Measurements from ENCODE around the gene RAPGEF4.

The RAPGEF4 gene

DNA sequence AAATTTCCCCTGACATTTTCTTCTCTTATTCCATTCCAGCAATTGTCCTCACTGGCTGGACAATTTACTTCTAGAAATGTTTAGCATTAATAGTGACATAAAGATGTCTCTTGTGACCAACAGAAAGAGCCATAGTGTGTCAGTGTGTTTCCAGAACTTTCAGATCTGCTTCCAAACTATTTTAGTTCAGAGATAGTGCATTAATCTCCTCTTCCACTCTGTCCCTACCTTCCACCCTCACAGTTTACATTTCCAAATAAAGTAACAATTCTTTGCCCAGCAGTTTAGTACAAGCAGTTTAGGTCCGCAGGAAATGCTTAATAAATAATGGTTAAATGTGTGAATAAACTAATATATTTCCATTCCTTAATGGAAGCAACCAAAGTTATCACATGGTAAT, 24.5 kb upstream of the RAPGEF4 start:
- no peak for DNase-seq (ENCODE audit: extremely low read depth, low read depth)
- H3K4me3 ChIP-seq (replicated peaks; ENCODE audit: low read depth, low read length) = no peak overlapping the region
- TF ChIP-seq, protein P1, sequence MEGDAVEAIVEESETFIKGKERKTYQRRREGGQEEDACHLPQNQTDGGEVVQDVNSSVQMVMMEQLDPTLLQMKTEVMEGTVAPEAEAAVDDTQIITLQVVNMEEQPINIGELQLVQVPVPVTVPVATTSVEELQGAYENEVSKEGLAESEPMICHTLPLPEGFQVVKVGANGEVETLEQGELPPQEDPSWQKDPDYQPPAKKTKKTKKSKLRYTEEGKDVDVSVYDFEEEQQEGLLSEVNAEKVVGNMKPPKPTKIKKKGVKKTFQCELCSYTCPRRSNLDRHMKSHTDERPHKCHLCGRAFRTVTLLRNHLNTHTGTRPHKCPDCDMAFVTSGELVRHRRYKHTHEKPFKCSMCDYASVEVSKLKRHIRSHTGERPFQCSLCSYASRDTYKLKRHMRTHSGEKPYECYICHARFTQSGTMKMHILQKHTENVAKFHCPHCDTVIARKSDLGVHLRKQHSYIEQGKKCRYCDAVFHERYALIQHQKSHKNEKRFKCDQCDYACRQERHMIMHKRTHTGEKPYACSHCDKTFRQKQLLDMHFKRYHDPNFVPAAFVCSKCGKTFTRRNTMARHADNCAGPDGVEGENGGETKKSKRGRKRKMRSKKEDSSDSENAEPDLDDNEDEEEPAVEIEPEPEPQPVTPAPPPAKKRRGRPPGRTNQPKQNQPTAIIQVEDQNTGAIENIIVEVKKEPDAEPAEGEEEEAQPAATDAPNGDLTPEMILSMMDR (IDR thresholded peaks at IDR 0.05; ENCODE audit: low read depth, low read length, missing control alignments) = no peak

DNA sequence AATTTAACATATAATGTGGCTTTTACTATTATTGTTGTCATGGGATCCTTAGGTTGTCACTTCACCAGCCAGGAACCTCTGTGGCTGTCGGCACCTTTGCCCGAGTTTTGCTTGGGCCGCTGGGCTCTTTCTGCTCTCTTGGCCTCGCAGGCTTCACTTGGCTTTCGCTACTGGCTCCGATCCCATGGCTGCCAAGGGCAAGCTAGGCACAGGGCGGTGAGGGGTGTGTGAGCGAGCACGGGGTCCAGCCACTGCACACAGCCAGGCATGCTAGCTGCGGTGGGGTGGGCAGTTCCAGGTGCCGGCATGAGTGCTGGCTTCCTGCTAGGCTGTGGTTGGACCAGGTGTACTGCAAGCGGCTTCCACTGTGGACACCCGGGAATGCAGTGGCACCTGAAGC, 23.4 kb upstream of the RAPGEF4 start:
- TF ChIP-seq, protein P1 (IDR thresholded peaks at IDR 0.05; ENCODE audit: low read depth, low read length, missing control alignments) = no peak
- no peak overlapping the region for H3K4me3 ChIP-seq (replicated peaks; ENCODE audit: low read depth, low read length)
- no peak for DNase-seq (ENCODE audit: extremely low read depth, low read depth)

DNA sequence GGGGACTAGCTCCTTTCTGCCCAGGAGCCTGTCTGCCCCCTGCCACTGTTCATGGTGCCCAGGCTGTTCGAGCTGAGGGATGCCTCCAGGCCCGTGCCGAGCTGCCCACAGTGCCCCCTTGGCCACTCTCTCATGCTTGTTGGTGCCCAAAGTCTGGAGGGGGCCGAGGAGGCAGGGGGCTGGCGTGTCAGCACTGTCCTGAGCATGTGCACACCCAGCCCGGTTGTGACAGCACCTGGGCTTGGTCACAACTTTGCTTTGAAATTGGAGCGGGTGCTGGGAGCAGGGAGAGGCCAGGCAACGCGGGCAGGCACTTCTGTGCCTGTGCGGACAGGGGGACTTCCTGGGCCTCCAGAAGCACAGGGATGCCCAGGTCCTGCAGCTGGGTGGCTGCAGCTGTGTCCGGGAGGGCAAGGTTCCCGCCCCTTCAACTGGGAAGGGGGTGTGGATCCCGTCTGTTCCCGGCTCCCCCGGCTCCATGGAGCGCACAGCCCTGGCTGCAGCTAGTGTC, 22.2 kb upstream of the RAPGEF4 start:
- DNase-seq (ENCODE audit: extremely low read depth, low read depth) = no peak
- no peak overlapping the region for H3K4me3 ChIP-seq (replicated peaks; ENCODE audit: low read depth, low read length)
- TF ChIP-seq, protein P1 (IDR thresholded peaks at IDR 0.05; ENCODE audit: low read depth, low read length, missing control alignments) = no peak

DNA sequence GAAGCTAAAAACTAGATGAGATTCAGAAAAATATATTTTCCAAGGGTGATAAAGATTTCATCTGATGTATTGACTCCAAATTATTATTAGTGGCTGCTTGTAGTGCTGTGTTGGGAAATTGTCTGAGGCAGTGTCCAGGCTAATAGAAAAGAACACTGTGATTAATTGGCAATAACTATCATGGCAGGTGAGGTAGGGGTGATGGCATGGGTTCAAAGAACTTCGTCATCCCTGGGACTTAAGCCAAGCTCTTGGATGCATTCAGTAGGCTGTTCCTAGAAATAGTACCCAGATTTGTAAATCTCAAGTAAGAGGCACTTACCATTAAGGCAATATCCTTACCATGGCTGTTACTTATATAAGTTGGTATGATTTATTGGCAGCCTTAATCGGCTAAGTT, 13.2 kb upstream of the RAPGEF4 start:
- TF ChIP-seq, protein P1 (IDR thresholded peaks at IDR 0.05; ENCODE audit: low read depth, low read length, missing control alignments) = no peak
- no peak for DNase-seq (ENCODE audit: extremely low read depth, low read depth)
- no peak overlapping the region for H3K4me3 ChIP-seq (replicated peaks; ENCODE audit: low read depth, low read length)

DNA sequence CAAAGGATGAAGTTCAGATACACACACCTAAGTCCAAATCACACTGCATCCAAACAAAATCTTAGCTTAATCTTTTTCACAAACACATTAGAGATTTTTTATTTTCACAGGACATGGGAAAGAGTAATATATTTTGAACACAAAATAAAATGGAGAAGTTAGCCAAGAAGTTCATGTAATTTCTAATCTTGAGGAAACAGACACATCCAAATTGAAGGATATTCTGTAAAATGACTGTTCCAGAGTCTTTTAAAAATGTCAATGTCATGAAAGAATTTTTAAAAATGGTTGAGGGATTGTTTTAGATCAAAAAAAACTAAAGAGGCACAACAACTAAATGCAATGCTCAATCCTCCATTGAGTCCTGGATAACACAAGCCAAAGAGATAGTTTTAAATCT, 12.4 kb upstream of the RAPGEF4 start:
- H3K4me3 ChIP-seq (replicated peaks; ENCODE audit: low read depth, low read length) = no peak overlapping the region
- TF ChIP-seq, protein P1 (IDR thresholded peaks at IDR 0.05; ENCODE audit: low read depth, low read length, missing control alignments) = no peak
- no peak for DNase-seq (ENCODE audit: extremely low read depth, low read depth)

DNA sequence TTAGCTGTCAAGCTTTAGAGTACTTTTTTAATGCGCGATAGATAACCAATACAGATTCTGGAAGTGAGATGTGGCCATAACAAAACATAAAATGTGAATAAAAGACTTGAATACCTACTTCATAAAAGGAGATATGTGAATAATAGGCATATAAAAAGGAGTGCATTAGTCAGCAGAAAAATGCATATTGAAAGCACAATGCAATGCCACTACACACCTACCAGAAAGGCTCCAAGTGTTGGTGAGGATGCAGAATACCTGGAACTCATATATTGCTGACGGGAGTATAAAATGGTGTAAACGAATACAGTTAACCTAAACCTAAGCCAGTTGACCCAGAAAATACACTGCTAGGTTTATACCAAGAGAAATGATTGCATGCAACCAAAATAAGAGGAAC, 10.9 kb upstream of the RAPGEF4 start:
- no peak overlapping the region for H3K4me3 ChIP-seq (replicated peaks; ENCODE audit: low read depth, low read length)
- TF ChIP-seq, protein P1 (IDR thresholded peaks at IDR 0.05; ENCODE audit: low read depth, low read length, missing control alignments) = no peak
- no peak for DNase-seq (ENCODE audit: extremely low read depth, low read depth)

DNA sequence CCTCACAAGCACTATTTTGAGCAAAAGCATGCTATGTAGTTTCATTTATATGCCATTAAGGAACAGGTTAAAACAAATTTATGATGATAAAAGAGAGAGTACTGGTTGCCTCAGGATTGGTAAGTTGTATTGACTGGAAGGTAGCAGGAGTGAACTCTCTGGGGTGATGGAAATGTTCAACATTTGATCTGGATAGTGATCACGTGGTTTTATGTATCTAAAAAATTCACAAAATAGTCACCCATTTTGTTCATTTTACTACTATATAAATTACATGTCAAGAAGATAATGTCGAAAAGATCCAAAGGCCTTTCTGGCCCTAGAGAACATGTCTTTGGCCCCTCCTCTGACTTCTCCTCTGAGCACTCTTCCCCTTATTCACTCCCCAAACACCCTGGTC, 10.4 kb upstream of the RAPGEF4 start:
- DNase-seq (ENCODE audit: extremely low read depth, low read depth) = no peak
- no peak overlapping the region for H3K4me3 ChIP-seq (replicated peaks; ENCODE audit: low read depth, low read length)
- TF ChIP-seq, protein P1 (IDR thresholded peaks at IDR 0.05; ENCODE audit: low read depth, low read length, missing control alignments) = no peak

Measured in HFF-Myc (cell line).